WI38 (cell line): Measurements from ENCODE around the gene SCAMP1.
A peak's percentile ranks its signal among the peaks of the same experiment; 100 is the strongest.

Experiments
- H3K4me3 ChIP-seq: 2 replicates; pipeline ENCODE4 v1.5.1; 2011; ENCODE audit warnings: low read depth, mild to moderate bottlenecking, control low read depth, low read length
- TF ChIP-seq, protein P1 (sequence below): IDR thresholded peaks from 2 replicates; pipeline ENCODE4 v1.5.1; 2012; ENCODE audit warnings: low read depth, mild to moderate bottlenecking, control low read depth, low read length

Gene SCAMP1

DNA sequence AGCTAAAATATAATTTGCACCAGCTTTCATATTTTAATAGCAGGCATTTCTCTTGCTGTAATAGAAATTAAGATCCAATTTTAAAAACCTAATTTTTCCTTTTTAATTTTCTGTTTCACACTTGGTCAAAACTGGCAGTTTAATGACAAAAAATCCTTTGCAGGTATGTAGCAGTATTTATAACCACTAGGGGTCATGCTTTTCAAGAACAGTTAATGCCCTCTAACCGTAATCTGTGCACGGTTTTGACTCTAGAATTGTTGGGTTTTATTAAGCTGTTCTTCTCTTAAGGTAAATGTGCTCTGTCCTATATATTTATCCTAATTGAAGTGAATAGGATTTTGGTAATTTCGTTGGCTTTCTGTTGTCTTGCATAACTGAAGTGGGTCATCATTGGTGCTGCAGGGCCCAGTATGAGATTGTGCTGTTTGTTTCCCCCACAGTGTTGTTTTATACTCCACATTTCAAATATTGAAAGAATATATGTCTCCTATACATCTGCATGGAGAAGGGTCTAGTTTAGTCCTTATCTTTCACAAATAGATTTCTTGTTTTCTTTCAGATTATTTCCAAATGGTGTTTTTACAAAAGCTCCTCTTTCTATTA, 107.4 kb downstream of the SCAMP1 start:
- H3K4me3 ChIP-seq, result no peak overlapping the region
- TF ChIP-seq, protein P1, sequence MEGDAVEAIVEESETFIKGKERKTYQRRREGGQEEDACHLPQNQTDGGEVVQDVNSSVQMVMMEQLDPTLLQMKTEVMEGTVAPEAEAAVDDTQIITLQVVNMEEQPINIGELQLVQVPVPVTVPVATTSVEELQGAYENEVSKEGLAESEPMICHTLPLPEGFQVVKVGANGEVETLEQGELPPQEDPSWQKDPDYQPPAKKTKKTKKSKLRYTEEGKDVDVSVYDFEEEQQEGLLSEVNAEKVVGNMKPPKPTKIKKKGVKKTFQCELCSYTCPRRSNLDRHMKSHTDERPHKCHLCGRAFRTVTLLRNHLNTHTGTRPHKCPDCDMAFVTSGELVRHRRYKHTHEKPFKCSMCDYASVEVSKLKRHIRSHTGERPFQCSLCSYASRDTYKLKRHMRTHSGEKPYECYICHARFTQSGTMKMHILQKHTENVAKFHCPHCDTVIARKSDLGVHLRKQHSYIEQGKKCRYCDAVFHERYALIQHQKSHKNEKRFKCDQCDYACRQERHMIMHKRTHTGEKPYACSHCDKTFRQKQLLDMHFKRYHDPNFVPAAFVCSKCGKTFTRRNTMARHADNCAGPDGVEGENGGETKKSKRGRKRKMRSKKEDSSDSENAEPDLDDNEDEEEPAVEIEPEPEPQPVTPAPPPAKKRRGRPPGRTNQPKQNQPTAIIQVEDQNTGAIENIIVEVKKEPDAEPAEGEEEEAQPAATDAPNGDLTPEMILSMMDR, result peak; percentile 28; the same call in 1 of the 2 replicates

DNA sequence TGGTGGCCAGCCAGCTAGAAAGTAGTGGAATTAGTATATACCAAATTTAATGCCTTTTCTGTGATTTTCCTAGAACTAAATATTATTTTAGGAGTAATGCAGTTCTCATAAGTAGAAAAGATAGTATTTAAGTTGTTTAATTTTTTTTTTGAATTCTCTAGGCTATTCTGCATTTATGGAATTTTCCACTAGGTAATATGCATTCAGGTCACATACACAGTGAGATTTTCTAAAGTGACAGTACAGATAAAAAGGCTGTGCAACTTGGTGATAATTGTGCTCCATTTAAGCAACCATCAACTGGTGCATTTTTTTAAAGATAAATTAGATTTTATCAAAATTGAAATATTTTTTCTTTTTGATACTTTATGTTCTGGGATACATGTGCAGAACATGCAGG, 111.5 kb downstream of the SCAMP1 start:
- TF ChIP-seq, protein P1, result no peak
- H3K4me3 ChIP-seq, result no peak overlapping the region

DNA sequence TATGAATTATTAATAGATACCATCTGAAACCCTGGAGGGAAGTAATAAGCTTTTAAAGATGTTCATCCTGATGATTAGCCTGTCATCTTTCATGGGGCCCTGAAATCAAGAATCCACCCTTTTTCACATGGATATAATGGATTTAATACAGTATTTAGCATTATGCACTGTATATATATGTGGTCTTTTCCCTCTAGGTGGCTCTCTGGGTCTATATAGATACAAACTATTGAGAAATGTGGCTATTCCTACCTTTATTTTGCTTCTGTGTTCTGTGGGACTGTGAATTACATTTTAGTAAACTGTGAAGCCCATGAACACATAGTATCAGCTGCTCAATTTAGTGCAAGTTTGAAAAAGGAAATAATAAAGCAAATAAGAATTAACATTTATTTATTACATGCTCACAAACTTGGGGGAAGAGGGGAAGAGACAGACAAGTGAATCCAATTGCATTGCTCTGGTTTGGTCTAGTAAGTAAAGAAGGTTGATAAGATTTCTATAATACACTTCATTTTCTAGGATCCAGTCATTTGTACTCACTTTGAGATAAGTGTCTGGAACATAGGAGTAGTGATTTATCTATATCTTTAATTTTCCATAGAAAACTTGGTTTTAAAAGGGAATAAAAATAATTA, 112.2 kb downstream of the SCAMP1 start:
- no peak overlapping the region for H3K4me3 ChIP-seq
- TF ChIP-seq, protein P1, result no peak

DNA sequence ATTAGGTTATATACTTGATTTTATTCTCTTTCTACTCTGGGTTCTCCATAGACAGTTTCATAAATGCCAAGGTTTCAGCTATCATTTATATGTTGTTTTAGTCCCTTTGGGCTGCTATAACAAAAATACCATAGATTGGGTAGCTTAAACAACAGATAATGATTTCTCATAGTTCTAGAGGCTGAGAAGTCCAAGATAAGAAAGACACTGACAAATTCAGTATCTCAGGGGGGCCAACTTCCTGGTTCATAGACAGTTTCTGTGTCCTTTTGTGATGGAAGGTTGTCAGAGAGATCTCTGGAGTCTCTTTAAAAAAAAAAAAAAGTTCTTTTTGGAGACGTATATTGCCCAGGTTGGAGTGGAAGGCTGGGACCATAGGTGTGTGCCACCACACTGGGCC, 113.3 kb downstream of the SCAMP1 start:
- TF ChIP-seq, protein P1, result no peak
- H3K4me3 ChIP-seq, result no peak overlapping the region

DNA sequence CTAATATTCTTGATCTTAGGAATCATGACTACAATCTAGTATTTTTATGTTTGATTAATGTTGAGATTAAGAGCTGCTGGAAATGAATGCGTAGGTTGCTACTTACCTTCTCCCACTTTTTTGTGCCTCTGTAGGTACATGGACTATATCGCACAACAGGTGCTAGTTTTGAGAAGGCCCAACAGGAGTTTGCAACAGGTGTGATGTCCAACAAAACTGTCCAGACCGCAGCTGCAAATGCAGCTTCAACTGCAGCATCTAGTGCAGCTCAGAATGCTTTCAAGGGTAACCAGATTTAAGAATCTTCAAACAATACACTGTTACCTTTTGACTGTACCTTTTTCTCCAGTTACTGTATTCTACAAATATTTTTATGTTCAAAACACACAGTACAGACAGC, 115.0 kb downstream of the SCAMP1 start:
- TF ChIP-seq, protein P1, result no peak
- H3K4me3 ChIP-seq, result no peak overlapping the region

DNA sequence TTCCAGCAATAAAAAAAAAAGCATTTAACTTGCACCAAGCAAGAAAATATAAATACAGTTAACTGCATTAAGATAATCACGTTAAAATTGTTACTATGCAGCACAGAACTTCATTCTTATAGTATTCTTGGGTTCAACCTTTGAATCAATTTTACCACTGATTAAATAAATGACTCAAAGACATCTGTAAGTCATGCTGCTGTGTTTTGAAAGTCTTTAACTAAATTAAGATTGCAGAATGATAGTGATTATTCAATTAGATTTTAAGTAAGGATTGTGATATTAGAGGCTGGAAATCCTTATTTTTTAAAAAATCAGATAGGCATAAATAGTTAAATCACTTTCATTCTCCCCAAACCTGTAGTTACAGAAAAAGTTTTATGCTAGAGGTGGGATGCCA, 116.4 kb downstream of the SCAMP1 start:
- TF ChIP-seq, protein P1, result no peak
- no peak overlapping the region for H3K4me3 ChIP-seq

DNA sequence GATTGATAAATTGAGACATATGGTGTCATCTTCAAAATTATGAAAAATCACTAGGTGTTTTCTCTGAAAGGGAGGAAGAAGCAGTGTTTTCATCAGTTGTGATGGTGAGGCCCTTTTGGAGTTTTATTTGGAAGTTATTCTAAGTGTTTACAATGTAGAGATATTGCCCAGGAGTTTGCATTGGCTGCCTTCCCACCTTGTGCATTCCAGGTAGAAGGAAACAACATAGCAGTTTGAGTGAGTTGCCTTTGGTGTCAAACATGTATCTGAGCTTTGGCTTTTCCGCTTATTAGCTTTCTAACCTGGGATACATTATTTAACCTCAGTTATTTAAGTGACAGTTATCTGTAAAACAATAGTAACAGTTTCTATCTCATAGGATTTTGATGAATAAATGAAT, 122.5 kb downstream of the SCAMP1 start:
- TF ChIP-seq, protein P1, result no peak
- H3K4me3 ChIP-seq, result no peak overlapping the region
